GM12873 (cell line): ENCODE data around the gene RASA2.

Experiments used
- CTCF ChIP-seq: IDR thresholded peaks from 2 replicates; pipeline ENCODE4 v1.5.1; 2012; ENCODE audit warnings: low read depth, mild to moderate bottlenecking, moderate library complexity, low read length, control low read depth; ENCODE audit not compliant: insufficient read depth; ENCODE audit errors: missing control alignments

RASA2 gene

GRCh38 chr3:141647562-141647915, 160.7 kb downstream of the RASA2 start:
- TF ChIP-seq CTCF = no peak

- TF ChIP-seq CTCF = no peak
Measured at GRCh38 chr3:141648055-141648910, 161.5 kb downstream of the RASA2 start.

GRCh38 chr3:141649871-141650270, 163.0 kb downstream of the RASA2 start:
- TF ChIP-seq CTCF = no peak

GRCh38 chr3:141650783-141651182, 164.0 kb downstream of the RASA2 start:
- TF ChIP-seq CTCF = no peak

- TF ChIP-seq CTCF = no peak
Measured at GRCh38 chr3:141651409-141651808, 164.6 kb downstream of the RASA2 start.

- TF ChIP-seq CTCF = no peak
Measured at GRCh38 chr3:141652349-141652748, 165.5 kb downstream of the RASA2 start.

GRCh38 chr3:141653847-141654246, 167.0 kb downstream of the RASA2 start:
- no peak for TF ChIP-seq CTCF
